ENCODE data around the gene DUSP19. TPM values are rescaled to one million over a fixed set of nuclear protein-coding genes. Genes with fewer than 3 reads are reported as not detected.

Gene DUSP19
- total RNA-seq, 4 donors from 2014 or later, result 1.6 to 2.7 (median 1.8) TPM; not detected in 1

GRCh38 chr2:183089192-183089851 is 10.8 kb downstream of the DUSP19 start:
- no peaks in the 10 kb centered on the region for H3K36me3 ChIP-seq
- no peak overlapping the region for H3K4me3 ChIP-seq
- no peak for DNase-seq
- no peaks in the 10 kb centered on the region for H3K9me3 ChIP-seq
- no peak overlapping the region for H3K27ac ChIP-seq
- no peaks in the 10 kb centered on the region for H3K27me3 ChIP-seq
- in situ Hi-C loops (cut with MboI; ENCODE audit: low pct_ligation_motif_present in 1 of 4, low pct_unique_long_range_greater_than_20kb in 1 of 4, low sequenced_read_pairs in 3 of 4) (no loop called here), intact Hi-C loops (cut with DNase I; ENCODE audit: low total_unique reads) (no loop called here)
- no peak for TF ChIP-seq POLR2AphosphoS5 (IDR thresholded peaks at IDR 0.05)
- no peaks in the 10 kb centered on the region for H3K4me1 ChIP-seq
- 88 to 90% methylated on average over 2 to 6 of the region's 6 CpGs for WGBS, 2 donors (ENCODE audit: low coverage in 1 of 2)

- in situ Hi-C loops (cut with MboI; ENCODE audit: low pct_ligation_motif_present in 1 of 4, low pct_unique_long_range_greater_than_20kb in 1 of 4, low sequenced_read_pairs in 3 of 4) (no loop called here), intact Hi-C loops (cut with DNase I; ENCODE audit: low total_unique reads) (no loop called here)
- Histone ChIP-seq H3K36me3 (no peaks in the 10 kb centered on the region), H3K4me1 (no peaks in the 10 kb centered on the region), H3K9me3 (no peaks in the 10 kb centered on the region), H3K4me3 (no peak overlapping the region), H3K27ac (no peak overlapping the region), H3K27me3 (no peaks in the 10 kb centered on the region)
- DNase-seq, result no peak
- no peak for TF ChIP-seq EP300 (IDR thresholded peaks at IDR 0.05; ENCODE audit: low read depth)
- no peak for TF ChIP-seq CTCF (IDR thresholded peaks at IDR 0.05)
- TF ChIP-seq POLR2AphosphoS5 (IDR thresholded peaks at IDR 0.05), result no peak
- TF ChIP-seq POLR2A (IDR thresholded peaks at IDR 0.05), result no peak
- 90 to 100% methylated on average over 4 to 7 of the region's 7 CpGs for WGBS, 2 donors (ENCODE audit: low coverage in 1 of 2)
These were observed 12.9 kb downstream of the DUSP19 start for GRCh38 chr2:183091318-183091953.

- intact Hi-C loops (cut with DNase I; ENCODE audit: low total_unique reads), result no loop called here
- no peaks in the 10 kb centered on the region for H3K9me3 ChIP-seq
- H3K36me3 ChIP-seq, result no peaks in the 10 kb centered on the region
- DNase-seq, result no peak
- no peaks in the 10 kb centered on the region for H3K4me1 ChIP-seq
- WGBS, 2 donors (ENCODE audit: low coverage in 1 of 2), result 95 to 100% methylated on average over 1 to 2 of the region's 2 CpGs
- no peak overlapping the region for H3K27ac ChIP-seq
- TF ChIP-seq POLR2A (IDR thresholded peaks at IDR 0.05) (no peak), POLR2AphosphoS5 (IDR thresholded peaks at IDR 0.05) (no peak), EP300 (IDR thresholded peaks at IDR 0.05; ENCODE audit: low read depth) (no peak), CTCF (IDR thresholded peaks at IDR 0.05) (no peak)
- in situ Hi-C loops (cut with MboI; ENCODE audit: low pct_ligation_motif_present in 1 of 4, low pct_unique_long_range_greater_than_20kb in 1 of 4, low sequenced_read_pairs in 3 of 4), result no loop called here
- no peaks in the 10 kb centered on the region for H3K27me3 ChIP-seq
- H3K4me3 ChIP-seq, result no peak overlapping the region
These were observed 13.4 kb downstream of the DUSP19 start for GRCh38 chr2:183091954-183092345.

GRCh38 chr2:183093857-183094657 is 15.5 kb downstream of the DUSP19 start:
- in situ Hi-C loops (cut with MboI; ENCODE audit: low pct_ligation_motif_present in 1 of 4, low pct_unique_long_range_greater_than_20kb in 1 of 4, low sequenced_read_pairs in 3 of 4), result no loop called here
- H3K4me1 ChIP-seq, result no peaks in the 10 kb centered on the region
- H3K36me3 ChIP-seq, result no peaks in the 10 kb centered on the region
- intact Hi-C loops (cut with DNase I; ENCODE audit: low total_unique reads), result no loop called here
- TF ChIP-seq CTCF (IDR thresholded peaks at IDR 0.05) (no peak), EP300 (IDR thresholded peaks at IDR 0.05; ENCODE audit: low read depth) (no peak), POLR2A (IDR thresholded peaks at IDR 0.05) (no peak), POLR2AphosphoS5 (IDR thresholded peaks at IDR 0.05) (no peak)
- no peaks in the 10 kb centered on the region for H3K27me3 ChIP-seq
- no peak overlapping the region for H3K4me3 ChIP-seq
- H3K27ac ChIP-seq, result no peak overlapping the region
- 47 to 64% methylated on average over 2 of the region's 2 CpGs for WGBS, 2 donors (ENCODE audit: low coverage in 1 of 2)
- H3K9me3 ChIP-seq, result no peaks in the 10 kb centered on the region
- no peak for DNase-seq
